H1 (cell line): ENCODE results near the gene KCP. TPM values are rescaled to one million over a fixed set of nuclear protein-coding genes. Genes with fewer than 3 reads are reported as not detected.

Experiments
- CTCF ChIA-PET: fragments of 300-600 bp; sonication (Branson Sonifier 250); formaldehyde crosslinking; loops from one replicate; lab custom pipeline; 2021; ENCODE audit not compliant: partially characterized antibody; lab: Charles Lee
- POLR2A ChIA-PET: fragments of 300-600 bp; sonication (Branson Sonifier 250); formaldehyde crosslinking; loops from one replicate; lab custom pipeline; 2021; ENCODE audit warnings: inconsistent platforms; ENCODE audit not compliant: partially characterized antibody; lab: Charles Lee
- DNase-seq, 2 experiments: peaks; one replicate each; pipeline versions ENCODE4 v3.0.0 to v3.0.0-alpha.2; 2010 to 2022; ENCODE audit warnings: low spot score in 2 of 2, low read depth in 1 of 2, mixed read lengths in 1 of 2
- FAIRE-seq: peaks from 2 replicates; lab custom pipeline; 2011; peaks lifted over from hg19 to GRCh38; lab: Jason Lieb, UNC
- H2AFZ ChIP-seq: 2 replicates; pipeline ENCODE4 v1.8.1; 2012; ENCODE audit warnings: low read length, inconsistent platforms
- H2AK5ac ChIP-seq: 2 replicates; pipeline ENCODE4 v1.6.1; 2013; ENCODE audit warnings: low read depth, low read length
- H2BK120ac ChIP-seq: replicated peaks from 2 replicates; pipeline ENCODE3; 2013; ENCODE audit warnings: low read depth, low read length, inconsistent platforms
- H2BK12ac ChIP-seq: 2 replicates; pipeline ENCODE4 v1.6.1; 2013; ENCODE audit warnings: low read depth, low read length
- H2BK15ac ChIP-seq: 2 replicates; pipeline ENCODE4 v1.6.1; 2013; ENCODE audit warnings: low read length
- H2BK20ac ChIP-seq: 2 replicates; pipeline ENCODE4 v1.6.1; 2013; ENCODE audit warnings: low read length
- H2BK5ac ChIP-seq: 2 replicates; pipeline ENCODE4 v1.6.1; 2013; ENCODE audit warnings: low read depth, low read length
- H3K14ac ChIP-seq: 2 replicates; pipeline ENCODE4 v1.6.1; 2013; ENCODE audit warnings: inconsistent platforms; ENCODE audit not compliant: insufficient read length
- H3K18ac ChIP-seq: 2 replicates; pipeline ENCODE4 v1.6.1; 2013; ENCODE audit warnings: low read length; ENCODE audit errors: extremely low read depth
- H3K23ac ChIP-seq: 2 replicates; pipeline ENCODE4 v1.6.1; 2013; ENCODE audit warnings: inconsistent platforms; ENCODE audit not compliant: insufficient read length
- H3K23me2 ChIP-seq: 2 replicates; pipeline ENCODE4 v1.6.1; 2013; ENCODE audit warnings: low read depth, low read length
- H3K27ac ChIP-seq: 2 replicates; pipeline ENCODE4 v1.6.1; 2011; ENCODE audit warnings: low read depth, low read length, inconsistent platforms
- H3K27me3 ChIP-seq, 4 experiments: replicated peaks in 1 of 4; 1 replicate in 1 of 4; 2 replicates in 3 of 4; pipeline versions ENCODE4 v1.6.1 to v1.8.1; 2011 to 2013; ENCODE audit warnings: low read length in 3 of 4, mild to moderate bottlenecking in 3 of 4, inconsistent platforms in 2 of 4, mixed read lengths in 2 of 4, moderate library complexity in 1 of 4; ENCODE audit not compliant: control insufficient read depth in 3 of 4, insufficient read depth in 3 of 4; ENCODE audit errors: extremely low read depth in 1 of 4
- H3K36me3 ChIP-seq, 4 experiments: 2 replicates each; pipeline versions ENCODE4 v1.6.1 to v1.8.1; 2011 to 2013; ENCODE audit warnings: mild to moderate bottlenecking in 4 of 4, low read length in 3 of 4, moderate library complexity in 2 of 4, control low read depth in 1 of 4, inconsistent platforms in 1 of 4; ENCODE audit not compliant: insufficient read depth in 4 of 4, control insufficient read depth in 2 of 4
- H3K4ac ChIP-seq: replicated peaks from 2 replicates; pipeline ENCODE3; 2013; ENCODE audit warnings: low read length, low read depth, mixed read lengths, inconsistent platforms; ENCODE audit not compliant: insufficient read length
- H3K4me1 ChIP-seq, 4 experiments: replicated peaks in 1 of 4; 1 replicate in 1 of 4; 2 replicates in 3 of 4; pipeline versions ENCODE4 v1.6.1 to v1.8.1; 2011 to 2013; ENCODE audit warnings: low read length in 3 of 4, inconsistent platforms in 2 of 4, mixed read lengths in 1 of 4; ENCODE audit not compliant: insufficient read depth in 4 of 4, control insufficient read depth in 3 of 4
- H3K4me2 ChIP-seq, 2 experiments: 2 replicates each; pipeline versions ENCODE4 v1.6.1 to v1.8.1; 2011 to 2013; ENCODE audit warnings: low read depth in 2 of 2, low read length in 2 of 2, control low read depth in 1 of 2, inconsistent platforms in 1 of 2, mild to moderate bottlenecking in 1 of 2; ENCODE audit not compliant: insufficient read depth in 1 of 2
- H3K4me3 ChIP-seq, 4 experiments: fragments of 200-600, 300-600 bp in 1 of 4; sonication (generic), shearing (Covaris generic), sonication (Bioruptor Twin) in 1 of 4; 2 replicates each; pipeline versions ENCODE4 v1.5.1 to v1.8.1; 2011 to 2016; ENCODE audit warnings: low read length in 4 of 4, low read depth in 3 of 4, control low read depth in 2 of 4, inconsistent platforms in 2 of 4, mild to moderate bottlenecking in 2 of 4, mixed read lengths in 1 of 4, moderate library complexity in 1 of 4; ENCODE audit not compliant: insufficient read depth in 2 of 4; ENCODE audit errors: extremely low read depth in 1 of 4
- H3K56ac ChIP-seq: replicated peaks from 2 replicates; pipeline ENCODE3; 2013; ENCODE audit warnings: low read depth, mild to moderate bottlenecking, mixed read lengths, low read length, inconsistent platforms; ENCODE audit not compliant: insufficient read length
- H3K79me1 ChIP-seq: 2 replicates; pipeline ENCODE4 v1.6.1; 2013; ENCODE audit warnings: low read depth, low read length, control low read depth
- H3K79me2 ChIP-seq, 2 experiments: 2 replicates each; pipeline versions ENCODE4 v1.6.1 to v1.8.1; 2012 to 2013; ENCODE audit warnings: low read length in 2 of 2, mild to moderate bottlenecking in 2 of 2, inconsistent platforms in 1 of 2; ENCODE audit not compliant: insufficient read depth in 2 of 2, control insufficient read depth in 1 of 2
- H3K9ac ChIP-seq, 4 experiments: replicated peaks in 1 of 4; 1 replicate in 1 of 4; 2 replicates in 3 of 4; pipeline versions ENCODE4 v1.6.1 to v1.8.1; 2011 to 2013; ENCODE audit warnings: low read depth in 3 of 4, low read length in 3 of 4, control low read depth in 2 of 4, mild to moderate bottlenecking in 2 of 4, moderate library complexity in 2 of 4, inconsistent platforms in 1 of 4; ENCODE audit errors: extremely low read depth in 1 of 4
- H3K9me3 ChIP-seq, 2 experiments: 2 replicates each; pipeline versions ENCODE4 v1.6.1 to v1.8.1; 2012 to 2013; ENCODE audit warnings: mild to moderate bottlenecking in 2 of 2, moderate library complexity in 2 of 2, control low read depth in 1 of 2, inconsistent platforms in 1 of 2, low read depth in 1 of 2, low read length in 1 of 2, mixed read lengths in 1 of 2; ENCODE audit not compliant: insufficient read depth in 2 of 2
- H4K20me1 ChIP-seq, 2 experiments: replicated peaks in 1 of 2; 2 replicates each; pipeline versions ENCODE3 to v1.8.1; 2011 to 2013; ENCODE audit warnings: inconsistent platforms in 2 of 2, low read length in 2 of 2, mild to moderate bottlenecking in 1 of 2; ENCODE audit not compliant: insufficient read depth in 2 of 2, control insufficient read depth in 1 of 2
- H4K5ac ChIP-seq: 2 replicates; pipeline ENCODE4 v1.6.1; 2013; ENCODE audit warnings: low read length, low read depth, mixed read lengths, inconsistent platforms; ENCODE audit not compliant: insufficient read length
- H4K8ac ChIP-seq: 2 replicates; pipeline ENCODE4 v1.8.0; 2013; ENCODE audit warnings: mild to moderate bottlenecking, moderate library complexity, low read length, inconsistent platforms; ENCODE audit not compliant: insufficient read depth; ENCODE audit errors: extremely low read depth
- H4K91ac ChIP-seq: replicated peaks from 2 replicates; pipeline ENCODE3; 2013; ENCODE audit warnings: low read length, mixed read lengths, inconsistent platforms; ENCODE audit not compliant: insufficient read length
- KDM1A ChIP-seq: fragments of 200-600, 300-600 bp; sonication (generic); IDR thresholded peaks from 2 replicates; pipeline ENCODE4 v1.7.1; 2016; ENCODE audit warnings: mild to moderate bottlenecking, low read length, borderline replicate concordance
- PHF8 ChIP-seq: fragments of 200-600 bp; sonication (generic); conservative IDR thresholded peaks from 2 replicates; pipeline ENCODE4 v1.7.1; 2012; ENCODE audit warnings: low read depth, mild to moderate bottlenecking, inconsistent platforms, low read length, moderate library complexity
- SAP30 ChIP-seq: fragments of 300-600 bp; sonication (generic); IDR thresholded peaks from 2 replicates; pipeline ENCODE4 v1.7.1; 2012; ENCODE audit warnings: low read length, moderate library complexity, mild to moderate bottlenecking, inconsistent platforms; ENCODE audit not compliant: insufficient read depth, insufficient replicate concordance
- SIN3A ChIP-seq, 2 experiments: IDR thresholded peaks in 1 of 2; conservative IDR thresholded peaks in 1 of 2; 2 replicates each; pipeline ENCODE4 v1.6.1; 2011 to 2012; ENCODE audit warnings: low read length in 2 of 2, improper control_type of control experiment in 1 of 2, low read depth in 1 of 2, mild to moderate bottlenecking in 1 of 2
- TCF12 ChIP-seq: IDR thresholded peaks from 2 replicates; pipeline ENCODE4 v1.6.1; 2011; ENCODE audit warnings: low read depth, mild to moderate bottlenecking, low read length
- WGBS, 2 experiments: shearing (Covaris generic) in 1 of 2; methylation state at CpG; one replicate each; pipeline versions ENCODE4 v1.1.6 to v1.1.7; 2013 to 2015; ENCODE audit warnings: low lambda C conversion rate in 2 of 2, mixed read lengths in 2 of 2, inconsistent platforms in 1 of 2, low coverage in 1 of 2, missing lambda C conversion rate in 1 of 2; ENCODE audit not compliant: insufficient replicate concordance in 2 of 2, insufficient coverage in 1 of 2, insufficient read length in 1 of 2; ENCODE audit errors: extremely low coverage in 1 of 2, missing lambda C conversion rate in 1 of 2; 5-methylcytosine and 5-hydroxymethylcytosine counted together
- polyA plus RNA-seq, 7 experiments: library from polyadenylated mRNA; depleted of rRNA in 3 of 7; stranded (reverse) in 5 of 7; unstranded in 2 of 7; fragments of >200 nt in 5 of 7; fragments of 200-250 nt in 2 of 7; gene quantifications; 1 replicate in 5 of 7; 2 replicates in 1 of 7; 4 replicates in 1 of 7; pipeline versions ENCODE4 v1.2.1 to v1.2.3, GENCODE V29; 2011 to 2013; ENCODE audit warnings: missing spikeins in 2 of 7, mixed read lengths in 2 of 7
- total RNA-seq: library from RNA; stranded (reverse); fragmentation: NEBNext Ultra II Directional; extraction: Animal tissue kit (Norgen Biotek cat#: 25700); gene quantifications from 2 replicates; pipeline ENCODE4 v1.2.1, GENCODE V29; 2021

Gene KCP
- total and polyA plus RNA-seq, 2 of the 8 experiments (the other 6 are each of a cell fraction or from before 2014, with no cell fraction given): 1.3 to 2.0 TPM

DNA sequence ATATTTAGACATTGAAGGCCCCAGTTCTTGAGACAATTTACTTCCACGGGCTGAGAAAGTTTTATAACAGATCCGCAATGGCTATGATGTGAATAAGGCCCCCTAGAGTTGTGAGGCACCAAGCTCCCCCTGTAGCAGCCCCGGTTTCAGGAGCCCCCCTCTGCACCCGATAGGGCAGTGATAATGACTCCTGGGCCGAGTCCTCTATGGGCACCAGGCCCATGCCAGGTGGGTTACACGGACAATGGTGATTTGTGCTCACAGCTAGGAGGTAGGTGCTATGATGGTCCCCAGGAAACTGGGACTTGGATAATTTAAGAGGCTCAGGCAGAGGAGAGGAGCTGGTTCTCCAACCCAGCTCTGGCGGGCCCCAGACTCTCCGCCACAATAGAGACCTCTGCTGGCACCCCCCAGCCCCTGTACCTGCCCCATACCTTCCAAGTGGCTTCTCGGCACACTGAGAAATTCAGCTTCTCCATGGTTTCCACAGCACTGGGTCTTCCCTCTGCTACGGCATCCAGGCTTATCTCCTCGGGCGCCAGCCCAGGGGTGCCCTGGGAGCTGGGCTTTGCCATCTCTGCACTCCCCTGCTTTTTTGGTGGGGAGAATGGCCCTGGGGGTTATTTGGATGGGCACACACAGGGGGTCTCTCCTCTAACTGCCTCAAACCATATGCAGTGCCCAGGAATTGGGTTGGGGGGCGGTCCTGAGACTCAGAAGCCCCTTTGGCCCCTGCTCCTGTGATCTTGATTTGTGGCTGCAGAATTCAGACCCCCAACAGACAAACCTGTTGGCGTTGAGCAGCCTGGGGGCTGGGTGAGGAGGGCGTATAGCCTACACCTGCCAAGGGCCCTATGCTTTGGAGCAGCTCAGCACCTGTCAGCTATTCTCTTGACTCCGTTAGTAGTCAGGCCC is 12.2 kb upstream of the KCP start:
- no peak overlapping the region for H3K27ac ChIP-seq
- H4K20me1 ChIP-seq: no peaks in the 10 kb centered on the region
- H2BK5ac ChIP-seq: no peak overlapping the region
- H2BK120ac ChIP-seq: no peak overlapping the region
- no peak overlapping the region; the same call in 1 of the 2 replicates for H3K18ac ChIP-seq
- no peak overlapping the region for H4K5ac ChIP-seq
- H3K79me2 ChIP-seq: no peaks in the 10 kb centered on the region
- no peaks in the 10 kb centered on the region for H3K36me3 ChIP-seq
- H2AFZ ChIP-seq: no peak overlapping the region
- WGBS, 2 experiments: 87% methylated on average over 16 of the region's 16 CpGs; no CpG with 5 or more reads in 1 of the 2 experiments
- H4K8ac ChIP-seq: no peak overlapping the region
- H3K4ac ChIP-seq: no peak overlapping the region
- no peaks in the 10 kb centered on the region for H3K9me3 ChIP-seq
- no peaks in the 10 kb centered on the region for H3K23me2 ChIP-seq
- H2BK12ac ChIP-seq: no peak overlapping the region
- ChIA-PET POLR2A (interaction anchor here (1.7 to 2.5 kb wide), 3 partner anchors 9 to 11 kb away, joined by 3 to 8 read pairs (median 6); no protein-coding TSS in a partner anchor), CTCF (interaction anchor here (0.6 to 4.5 kb wide), 21 partner anchors 8 to 492 kb away, joined by 3 to 32 read pairs (median 4); partner anchors contain the start of gene IRF5)
- no peak overlapping the region for H4K91ac ChIP-seq
- no peak overlapping the region for H3K56ac ChIP-seq
- no peak overlapping the region for H3K4me3 ChIP-seq
- H3K9ac ChIP-seq: no peak overlapping the region
- no peak overlapping the region for H2BK15ac ChIP-seq
- TF ChIP-seq SAP30 (no peak), SIN3A (conservative IDR thresholded peaks at IDR 0.05 in 1 of 2, IDR thresholded peaks at IDR 0.05 in 1 of 2; ENCODE audit: low read depth in 1 of 2, low read length in 2 of 2) (no peak), TCF12 (no peak), KDM1A (no peak), PHF8 (no peak)
- H3K4me2 ChIP-seq: no peak overlapping the region
- no peak overlapping the region for H2AK5ac ChIP-seq
- no peaks in the 10 kb centered on the region for H3K79me1 ChIP-seq
- no peak overlapping the region for H3K14ac ChIP-seq
- peak in 1 of 2 experiments; percentile 44 for DNase-seq
- peaks cover 2 to 3% (median 2%) of the 10 kb centered on the region in 4 experiments; a peak in 3 of 7 replicates for H3K4me1 ChIP-seq
- peaks cover 0 to 4% (median 2%) of the 10 kb centered on the region in 4 experiments; a peak in 3 of 7 replicates for H3K27me3 ChIP-seq
- H2BK20ac ChIP-seq: no peak overlapping the region
- no peak overlapping the region for H3K23ac ChIP-seq
- FAIRE-seq: no peak
